Measurements from ENCODE around the gene JMY.

The JMY gene

GRCh38 chr5:79258801-79259200 is 22.9 kb downstream of the JMY start:
- no peaks in the 10 kb centered on the region for H3K9me3 ChIP-seq (ENCODE audit: low read length)
- H2AFZ ChIP-seq (ENCODE audit: low read length): no peak overlapping the region
- no peak overlapping the region for H3K9ac ChIP-seq (ENCODE audit: low read length)
- peaks cover 7% of the 10 kb centered on the region for H3K4me1 ChIP-seq (ENCODE audit: insufficient read depth, low read length, severe bottlenecking)
- no peaks in the 10 kb centered on the region for H4K20me1 ChIP-seq (ENCODE audit: insufficient read depth, low read length)
- H3K79me2 ChIP-seq (ENCODE audit: insufficient read depth, low read length): no peaks in the 10 kb centered on the region
- no peak for TF ChIP-seq EZH2 (IDR thresholded peaks at IDR 0.05; ENCODE audit: borderline replicate concordance, low read length)
- no peak for TF ChIP-seq CTCF (IDR thresholded peaks at IDR 0.05; ENCODE audit: low read length)
- H3F3A ChIP-seq (ENCODE audit: insufficient read depth, low read length): no peaks in the 10 kb centered on the region
- no peaks in the 10 kb centered on the region for H3K36me3 ChIP-seq (ENCODE audit: insufficient read depth, low read length)
- H3K27me3 ChIP-seq (ENCODE audit: insufficient read depth, low read length): no peaks in the 10 kb centered on the region; the same call in 1 of the 2 replicates
- H3K27ac ChIP-seq (ENCODE audit: low read depth, low read length, poor library complexity, severe bottlenecking): no peak overlapping the region
- H3K4me3 ChIP-seq (ENCODE audit: low read depth, low read length, poor library complexity, severe bottlenecking): no peak overlapping the region
- H3K4me2 ChIP-seq (ENCODE audit: low read length): no peak overlapping the region
- H3K9me2 ChIP-seq (ENCODE audit: low read depth, low read length): no peaks in the 10 kb centered on the region

- H4K20me1 ChIP-seq (ENCODE audit: insufficient read depth, low read length): no peaks in the 10 kb centered on the region
- H3K36me3 ChIP-seq (ENCODE audit: insufficient read depth, low read length): no peaks in the 10 kb centered on the region
- no peak for TF ChIP-seq EZH2 (IDR thresholded peaks at IDR 0.05; ENCODE audit: borderline replicate concordance, low read length)
- no peak overlapping the region for H3K27ac ChIP-seq (ENCODE audit: low read depth, low read length, poor library complexity, severe bottlenecking)
- H3K9ac ChIP-seq (ENCODE audit: low read length): no peak overlapping the region
- H3K79me2 ChIP-seq (ENCODE audit: insufficient read depth, low read length): no peaks in the 10 kb centered on the region
- peaks cover 7% of the 10 kb centered on the region for H3K4me1 ChIP-seq (ENCODE audit: insufficient read depth, low read length, severe bottlenecking)
- H3K4me3 ChIP-seq (ENCODE audit: low read depth, low read length, poor library complexity, severe bottlenecking): no peak overlapping the region
- H3F3A ChIP-seq (ENCODE audit: insufficient read depth, low read length): no peaks in the 10 kb centered on the region
- no peak overlapping the region for H2AFZ ChIP-seq (ENCODE audit: low read length)
- no peaks in the 10 kb centered on the region for H3K9me3 ChIP-seq (ENCODE audit: low read length)
- H3K4me2 ChIP-seq (ENCODE audit: low read length): no peak overlapping the region
- H3K27me3 ChIP-seq (ENCODE audit: insufficient read depth, low read length): no peaks in the 10 kb centered on the region; the same call in 1 of the 2 replicates
- H3K9me2 ChIP-seq (ENCODE audit: low read depth, low read length): no peaks in the 10 kb centered on the region
These were observed 23.5 kb downstream of the JMY start for GRCh38 chr5:79259383-79259782.

- Histone ChIP-seq H3K4me3 (ENCODE audit: low read depth, low read length, poor library complexity, severe bottlenecking) (no peak overlapping the region), H3K4me2 (ENCODE audit: low read length) (no peak overlapping the region), H3K79me2 (ENCODE audit: insufficient read depth, low read length) (no peaks in the 10 kb centered on the region), H2AFZ (ENCODE audit: low read length) (no peak overlapping the region), H3K9ac (ENCODE audit: low read length) (no peak overlapping the region), H4K20me1 (ENCODE audit: insufficient read depth, low read length) (no peaks in the 10 kb centered on the region), H3K36me3 (ENCODE audit: insufficient read depth, low read length) (no peaks in the 10 kb centered on the region), H3K27me3 (ENCODE audit: insufficient read depth, low read length) (no peaks in the 10 kb centered on the region; the same call in 1 of the 2 replicates), H3K4me1 (ENCODE audit: insufficient read depth, low read length, severe bottlenecking) (peaks cover 7% of the 10 kb centered on the region), H3K9me3 (ENCODE audit: low read length) (no peaks in the 10 kb centered on the region), H3K9me2 (ENCODE audit: low read depth, low read length) (no peaks in the 10 kb centered on the region), H3K27ac (ENCODE audit: low read depth, low read length, poor library complexity, severe bottlenecking) (no peak overlapping the region), H3F3A (ENCODE audit: insufficient read depth, low read length) (no peaks in the 10 kb centered on the region)
- no peak for TF ChIP-seq EZH2 (IDR thresholded peaks at IDR 0.05; ENCODE audit: borderline replicate concordance, low read length)
- TF ChIP-seq CTCF (IDR thresholded peaks at IDR 0.05; ENCODE audit: low read length): no peak
These were observed 23.9 kb downstream of the JMY start for GRCh38 chr5:79259810-79260209.

GRCh38 chr5:79261897-79262296 is 26.0 kb downstream of the JMY start:
- Histone ChIP-seq H3K36me3 (ENCODE audit: insufficient read depth, low read length) (no peaks in the 10 kb centered on the region), H3K4me3 (ENCODE audit: low read depth, low read length, poor library complexity, severe bottlenecking) (no peak overlapping the region), H3K27me3 (ENCODE audit: insufficient read depth, low read length) (no peaks in the 10 kb centered on the region; the same call in 1 of the 2 replicates), H3K27ac (ENCODE audit: low read depth, low read length, poor library complexity, severe bottlenecking) (no peak overlapping the region), H2AFZ (ENCODE audit: low read length) (no peak overlapping the region), H3K9ac (ENCODE audit: low read length) (no peak overlapping the region), H3K9me3 (ENCODE audit: low read length) (no peaks in the 10 kb centered on the region), H3K9me2 (ENCODE audit: low read depth, low read length) (no peaks in the 10 kb centered on the region), H3K4me2 (ENCODE audit: low read length) (no peak overlapping the region), H3K79me2 (ENCODE audit: insufficient read depth, low read length) (no peaks in the 10 kb centered on the region), H3F3A (ENCODE audit: insufficient read depth, low read length) (no peaks in the 10 kb centered on the region), H3K4me1 (ENCODE audit: insufficient read depth, low read length, severe bottlenecking) (peaks cover 7% of the 10 kb centered on the region), H4K20me1 (ENCODE audit: insufficient read depth, low read length) (no peaks in the 10 kb centered on the region)
- TF ChIP-seq CTCF (IDR thresholded peaks at IDR 0.05; ENCODE audit: low read length) (no peak), EZH2 (IDR thresholded peaks at IDR 0.05; ENCODE audit: borderline replicate concordance, low read length) (no peak)
